Right atrium auricular region (tissue), 2 donors: Measurements from ENCODE around the gene ANKRD1. TPM values are rescaled to one million over a fixed set of nuclear protein-coding genes. Genes with fewer than 3 reads are reported as not detected.

Experiments used
- DNase-seq: peaks from one replicate; pipeline ENCODE4 v3.0.0-alpha.2; 2019; ENCODE audit warnings: low spot score
- H3K27ac ChIP-seq, 2 donors: fragments of 200-600 bp; sonication (generic); 1 replicate in 1 of 2; 2 replicates in 1 of 2; pipeline ENCODE4 v1.5.1; 2016 to 2019
- H3K27me3 ChIP-seq, 2 donors: fragments of 200-600 bp; sonication (generic); one replicate each; pipeline versions ENCODE4 v1.5.1 to v1.6.0; 2017 to 2019
- H3K36me3 ChIP-seq: fragments of 200-600 bp; sonication (generic); one replicate; pipeline ENCODE4 v1.5.1; 2016
- H3K4me1 ChIP-seq, 2 donors: fragments of 200-600 bp; sonication (generic); one replicate each; pipeline versions ENCODE4 v1.5.1 to v1.6.0; 2017 to 2019
- H3K4me3 ChIP-seq, 2 donors: fragments of 200-600 bp; sonication (generic); 1 replicate in 1 of 2; 2 replicates in 1 of 2; pipeline ENCODE4 v1.5.1; 2017 to 2019; ENCODE audit warnings: mild to moderate bottlenecking in 1 of 2, moderate library complexity in 1 of 2
- H3K9me3 ChIP-seq, 2 donors: fragments of 200-600 bp; sonication (generic); one replicate each; pipeline ENCODE4 v1.5.1; 2019
- total RNA-seq, 2 donors: library from RNA; depleted of rRNA; stranded (reverse); fragments of >200 nt; gene quantifications; one replicate each; pipeline ENCODE4 v1.1.0, GENCODE V29; 2016
- TF ChIP-seq, protein P1 (sequence below), 2 donors: fragments of 200-600 bp; sonication (generic); IDR thresholded peaks; one replicate each; pipeline ENCODE4 v1.5.1; 2019; ENCODE audit warnings: antibody characterized with exemption in 2 of 2

Gene ANKRD1
- total RNA-seq, 2 donors from 2014 or later = 3,842 to 8,672 TPM

DNA sequence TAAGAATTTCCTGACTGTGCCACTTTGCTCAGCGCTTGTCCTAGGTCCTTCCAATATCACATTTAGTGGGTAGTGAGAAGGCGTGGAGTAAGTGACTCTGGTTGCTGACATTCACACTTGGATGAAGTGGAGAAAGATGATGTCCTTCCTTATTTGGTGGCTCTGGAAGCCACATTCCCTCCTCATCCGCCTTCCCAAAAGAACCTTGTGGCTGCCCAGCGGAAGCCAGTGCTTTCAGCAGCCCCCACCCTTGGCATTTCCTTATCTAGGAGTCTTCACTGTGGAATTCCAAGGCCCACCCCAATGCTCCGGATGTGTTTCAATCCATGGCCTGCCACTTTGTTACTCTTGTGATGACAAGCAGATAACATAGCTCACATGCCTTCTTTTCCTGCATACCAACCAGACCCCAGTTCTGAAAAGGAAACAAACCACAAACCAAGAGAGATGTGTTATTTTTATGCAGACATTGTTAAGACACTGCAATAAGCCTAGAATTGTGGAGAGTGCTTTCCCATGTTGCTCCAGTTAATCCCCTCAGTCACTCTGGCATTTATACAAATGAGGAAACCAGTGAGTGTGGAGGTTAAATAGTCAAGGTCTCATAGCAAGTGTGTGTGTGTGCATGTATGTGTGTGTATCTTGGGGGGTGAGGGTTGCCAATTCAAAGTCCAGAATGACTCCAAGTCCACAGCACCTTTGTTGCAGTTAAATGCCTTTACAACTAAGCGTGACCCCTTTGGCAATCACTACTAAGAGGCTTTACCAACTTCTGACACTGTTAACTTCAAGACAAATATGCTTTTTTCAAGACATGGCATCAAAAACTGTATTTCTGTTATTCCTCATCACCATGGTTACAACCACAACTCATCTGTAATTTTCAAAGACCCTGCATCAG lies 10.3 kb upstream of the ANKRD1 start:
- Histone ChIP-seq H3K4me3 (no peak overlapping the region), H3K9me3 (no peaks in the 10 kb centered on the region), H3K4me1 (peaks cover 0 to 40% of the 10 kb centered on the region in 2 donors), H3K27ac (peak overlapping the region; percentile 80 to 94), H3K36me3 (no peaks in the 10 kb centered on the region), H3K27me3 (no peaks in the 10 kb centered on the region)
- peak; percentile 90 for DNase-seq
- TF ChIP-seq, protein P1, sequence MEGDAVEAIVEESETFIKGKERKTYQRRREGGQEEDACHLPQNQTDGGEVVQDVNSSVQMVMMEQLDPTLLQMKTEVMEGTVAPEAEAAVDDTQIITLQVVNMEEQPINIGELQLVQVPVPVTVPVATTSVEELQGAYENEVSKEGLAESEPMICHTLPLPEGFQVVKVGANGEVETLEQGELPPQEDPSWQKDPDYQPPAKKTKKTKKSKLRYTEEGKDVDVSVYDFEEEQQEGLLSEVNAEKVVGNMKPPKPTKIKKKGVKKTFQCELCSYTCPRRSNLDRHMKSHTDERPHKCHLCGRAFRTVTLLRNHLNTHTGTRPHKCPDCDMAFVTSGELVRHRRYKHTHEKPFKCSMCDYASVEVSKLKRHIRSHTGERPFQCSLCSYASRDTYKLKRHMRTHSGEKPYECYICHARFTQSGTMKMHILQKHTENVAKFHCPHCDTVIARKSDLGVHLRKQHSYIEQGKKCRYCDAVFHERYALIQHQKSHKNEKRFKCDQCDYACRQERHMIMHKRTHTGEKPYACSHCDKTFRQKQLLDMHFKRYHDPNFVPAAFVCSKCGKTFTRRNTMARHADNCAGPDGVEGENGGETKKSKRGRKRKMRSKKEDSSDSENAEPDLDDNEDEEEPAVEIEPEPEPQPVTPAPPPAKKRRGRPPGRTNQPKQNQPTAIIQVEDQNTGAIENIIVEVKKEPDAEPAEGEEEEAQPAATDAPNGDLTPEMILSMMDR (IDR thresholded peaks at IDR 0.05) = no peak

DNA sequence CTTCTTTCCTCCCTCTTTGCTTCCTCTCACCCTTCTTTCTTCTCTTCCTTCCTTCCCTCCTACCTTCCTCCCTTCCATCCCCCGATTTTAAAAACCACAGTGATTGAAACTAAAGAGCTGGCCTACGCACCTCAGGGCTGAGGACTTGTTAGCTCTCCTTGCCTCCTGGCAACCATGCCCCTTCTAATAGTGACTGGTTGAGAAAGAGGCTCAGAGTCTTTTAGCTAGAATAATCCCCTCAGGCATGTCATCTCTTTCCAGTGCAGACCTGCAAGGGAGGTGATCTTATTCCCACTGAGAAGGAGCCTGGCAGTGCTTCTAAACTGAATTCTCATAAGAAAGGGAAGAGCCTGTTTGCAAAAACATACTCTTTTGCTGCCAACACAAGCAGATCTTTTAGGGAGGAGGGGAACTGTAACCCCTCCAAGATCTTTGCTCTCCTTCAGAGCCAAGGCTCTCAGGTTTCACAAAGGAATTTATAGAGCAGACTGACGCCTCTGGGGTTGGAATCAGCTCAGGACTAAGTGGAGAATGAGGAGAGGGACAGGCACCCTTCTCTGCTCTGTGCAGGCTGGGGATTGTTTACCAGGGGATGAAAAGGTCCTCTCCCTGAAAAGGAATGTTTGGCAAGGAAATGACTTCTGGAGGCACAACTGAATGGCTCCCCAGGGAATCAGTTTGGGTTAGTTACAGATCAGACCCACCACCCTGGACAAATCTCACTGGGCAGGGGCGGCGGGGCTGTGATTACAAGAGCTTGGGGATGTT lies 9.4 kb upstream of the ANKRD1 start:
- Histone ChIP-seq H3K4me1 (peaks cover 0 to 34% of the 10 kb centered on the region in 2 donors), H3K27me3 (no peaks in the 10 kb centered on the region), H3K4me3 (peak overlapping the region; percentile 4 to 8), H3K9me3 (no peaks in the 10 kb centered on the region), H3K36me3 (no peaks in the 10 kb centered on the region), H3K27ac (peak overlapping the region; percentile 80 to 94)
- no peak for DNase-seq
- TF ChIP-seq, protein P1 (IDR thresholded peaks at IDR 0.05) = no peak

DNA sequence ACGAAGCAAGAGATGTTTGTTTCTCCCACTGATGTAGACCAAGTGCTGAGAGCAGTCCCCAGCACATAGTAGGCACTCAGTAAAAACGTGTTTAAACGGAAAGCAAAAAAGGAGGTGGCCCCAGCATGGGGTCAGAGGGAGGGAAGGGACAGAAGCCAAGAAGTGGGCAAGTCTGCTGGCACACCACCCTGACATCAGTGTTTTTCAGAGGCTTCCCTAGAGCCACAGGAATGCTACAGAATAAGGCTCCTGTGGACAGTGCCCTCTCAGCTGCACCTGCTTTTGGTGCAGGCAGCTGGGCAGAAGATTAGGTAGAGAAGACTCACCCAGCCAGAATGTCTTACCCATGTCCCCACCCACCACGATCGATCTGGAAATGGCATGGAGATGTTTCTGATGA lies 8.3 kb upstream of the ANKRD1 start:
- H3K4me1 ChIP-seq = peaks cover 0 to 42% of the 10 kb centered on the region in 2 donors
- H3K27me3 ChIP-seq = no peaks in the 10 kb centered on the region
- DNase-seq = no peak
- no peaks in the 10 kb centered on the region for H3K9me3 ChIP-seq
- H3K4me3 ChIP-seq = no peak overlapping the region
- H3K27ac ChIP-seq = peak overlapping the region; percentile 80 to 94
- TF ChIP-seq, protein P1 (IDR thresholded peaks at IDR 0.05) = no peak
- no peaks in the 10 kb centered on the region for H3K36me3 ChIP-seq

DNA sequence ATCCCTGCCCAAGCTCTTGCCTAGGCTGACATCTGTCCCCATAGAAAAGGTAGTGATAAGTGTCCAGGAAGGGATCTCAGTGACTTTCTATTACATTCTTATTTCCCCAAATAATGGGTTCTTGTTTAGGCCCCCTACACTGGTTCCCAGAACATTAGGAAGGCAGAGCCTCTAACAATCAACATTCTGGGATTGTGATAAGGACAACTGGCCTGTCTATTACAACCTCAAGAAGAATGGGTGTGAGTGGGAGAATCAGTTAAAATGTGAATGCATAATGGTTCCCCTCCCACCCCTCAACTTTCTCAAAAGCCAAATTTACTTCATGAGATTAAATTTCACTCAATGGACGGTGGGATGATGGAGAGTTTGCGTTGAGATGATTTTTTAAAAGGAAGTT lies 6.4 kb upstream of the ANKRD1 start:
- peaks cover 0 to 44% of the 10 kb centered on the region in 2 donors for H3K4me1 ChIP-seq
- no peaks in the 10 kb centered on the region for H3K36me3 ChIP-seq
- DNase-seq = no peak
- no peak overlapping the region for H3K4me3 ChIP-seq
- TF ChIP-seq, protein P1 (IDR thresholded peaks at IDR 0.05) = no peak
- no peaks in the 10 kb centered on the region for H3K27me3 ChIP-seq
- no peaks in the 10 kb centered on the region for H3K9me3 ChIP-seq
- H3K27ac ChIP-seq = peak overlapping the region in 1 of 2 donors; percentile 94

DNA sequence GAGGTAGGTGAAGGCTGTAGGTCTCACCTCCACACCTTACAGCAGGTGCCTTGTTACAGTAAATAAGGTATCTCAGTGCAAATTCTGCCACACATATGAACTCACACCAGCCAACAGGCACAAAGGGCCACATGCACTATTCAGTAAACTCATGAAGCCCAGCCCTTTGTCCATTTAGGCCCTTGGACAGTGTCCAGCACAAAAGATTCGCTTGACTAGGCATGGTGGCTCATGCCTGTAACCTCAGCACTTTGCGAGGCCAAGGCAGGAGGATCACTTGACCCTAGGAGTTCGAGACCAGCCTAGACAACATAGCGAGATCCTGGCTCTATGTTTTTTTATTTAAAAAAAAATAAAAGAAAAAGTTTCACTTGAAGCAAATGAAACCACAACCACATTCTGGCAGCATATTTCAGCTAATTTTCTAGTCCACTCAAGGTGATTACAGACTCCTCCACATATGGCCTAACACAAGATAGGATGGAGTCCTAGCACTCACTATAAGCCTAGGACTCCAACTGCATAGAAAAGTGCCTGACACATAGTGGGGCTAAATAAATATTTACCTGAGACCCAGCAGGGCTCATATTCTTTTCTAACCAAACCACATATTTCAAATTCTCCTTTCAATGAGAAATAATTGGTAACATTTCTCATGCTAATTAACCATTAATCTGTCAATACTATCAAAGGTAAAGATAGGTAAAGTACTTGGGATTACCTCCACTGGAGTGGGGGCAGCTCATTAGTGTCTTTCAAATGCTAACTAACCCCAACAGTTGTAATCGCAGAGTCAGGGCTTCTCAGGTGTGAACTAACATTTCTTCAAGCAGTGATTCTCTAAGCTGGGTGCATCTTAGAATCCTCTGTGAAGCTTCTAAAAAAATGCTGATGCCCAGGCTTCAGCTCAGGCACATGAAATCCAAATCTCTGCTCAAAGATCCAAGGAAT lies 4.5 kb upstream of the ANKRD1 start:
- no peaks in the 10 kb centered on the region for H3K27me3 ChIP-seq
- H3K4me1 ChIP-seq = peaks cover 0 to 33% of the 10 kb centered on the region in 2 donors
- H3K27ac ChIP-seq = peak overlapping the region; percentile 43 to 92
- peaks cover 5% of the 10 kb centered on the region for H3K36me3 ChIP-seq
- no peak overlapping the region for H3K4me3 ChIP-seq
- H3K9me3 ChIP-seq = no peaks in the 10 kb centered on the region
- TF ChIP-seq, protein P1 (IDR thresholded peaks at IDR 0.05) = no peak
- DNase-seq = no peak
